ENCODE results near the gene TTC28. TPM values are rescaled to one million over a fixed set of nuclear protein-coding genes. Genes with fewer than 3 reads are reported as not detected.

Gene TTC28
- total and polyA plus RNA-seq, 2 donors (not counting 3 experiments of a cell fraction or from before 2014, with no cell fraction given) = 16.5 to 51.1 TPM

DNA sequence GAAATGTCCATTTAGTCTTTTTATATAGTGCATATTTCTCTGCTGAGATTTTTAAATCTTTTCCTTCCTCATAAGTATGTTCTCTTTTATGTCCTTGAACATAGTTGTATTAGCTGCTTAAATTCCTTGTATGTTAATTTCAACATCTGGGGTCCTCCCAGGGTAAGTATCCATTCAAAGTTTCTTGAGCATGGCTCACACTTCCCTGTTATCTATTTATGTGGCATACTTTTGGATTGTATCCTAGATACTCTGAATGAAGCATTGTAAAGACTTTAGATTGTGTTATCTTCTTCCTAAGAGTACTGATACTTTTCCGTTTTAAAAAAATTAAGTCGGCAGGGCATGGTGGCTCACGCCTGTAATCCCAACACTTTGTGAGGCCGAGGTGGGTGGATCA lies 732.2 kb downstream of the TTC28 start:
- Histone ChIP-seq H3K27me3 (ENCODE audit: control insufficient read depth in 2 of 2, insufficient read depth in 2 of 2, low read length in 2 of 2) (no peaks in the 10 kb centered on the region), H3K4me3 (replicated peaks in 1 of 3; ENCODE audit: insufficient read depth in 1 of 3, low read depth in 1 of 3, low read length in 3 of 3) (no peak overlapping the region), H2AFZ (ENCODE audit: low read depth, low read length) (no peak overlapping the region), H3K9ac (replicated peaks; ENCODE audit: extremely low read depth, insufficient read depth, low read length) (no peak overlapping the region), H3K4me2 (ENCODE audit: insufficient read depth, low read length) (no peak overlapping the region), H3K4me1 (ENCODE audit: control insufficient read depth, extremely low read depth, insufficient read depth, low read length) (peaks cover 5% of the 10 kb centered on the region), H3K27ac (ENCODE audit: insufficient read depth, low read depth, low read length) (no peak overlapping the region), H3K9me1 (replicated peaks; ENCODE audit: control insufficient read depth, extremely low read depth, insufficient read depth, low read length) (no peaks in the 10 kb centered on the region), H3K36me3 (ENCODE audit: control insufficient read depth in 2 of 2, extremely low read depth in 1 of 2, insufficient read depth in 2 of 2, low read length in 2 of 2) (no peaks in the 10 kb centered on the region), H4K20me1 (replicated peaks; ENCODE audit: control insufficient read depth, extremely low read depth, insufficient read depth, low read length) (no peaks in the 10 kb centered on the region), H3K9me3 (replicated peaks; ENCODE audit: control insufficient read depth, insufficient read depth, low read length) (no peaks in the 10 kb centered on the region), H3K79me2 (ENCODE audit: control insufficient read depth, insufficient read depth, low read length) (no peaks in the 10 kb centered on the region)
- intact Hi-C loops (cut with micrococcal nuclease) = no loop called here
- TF ChIP-seq, protein P1, sequence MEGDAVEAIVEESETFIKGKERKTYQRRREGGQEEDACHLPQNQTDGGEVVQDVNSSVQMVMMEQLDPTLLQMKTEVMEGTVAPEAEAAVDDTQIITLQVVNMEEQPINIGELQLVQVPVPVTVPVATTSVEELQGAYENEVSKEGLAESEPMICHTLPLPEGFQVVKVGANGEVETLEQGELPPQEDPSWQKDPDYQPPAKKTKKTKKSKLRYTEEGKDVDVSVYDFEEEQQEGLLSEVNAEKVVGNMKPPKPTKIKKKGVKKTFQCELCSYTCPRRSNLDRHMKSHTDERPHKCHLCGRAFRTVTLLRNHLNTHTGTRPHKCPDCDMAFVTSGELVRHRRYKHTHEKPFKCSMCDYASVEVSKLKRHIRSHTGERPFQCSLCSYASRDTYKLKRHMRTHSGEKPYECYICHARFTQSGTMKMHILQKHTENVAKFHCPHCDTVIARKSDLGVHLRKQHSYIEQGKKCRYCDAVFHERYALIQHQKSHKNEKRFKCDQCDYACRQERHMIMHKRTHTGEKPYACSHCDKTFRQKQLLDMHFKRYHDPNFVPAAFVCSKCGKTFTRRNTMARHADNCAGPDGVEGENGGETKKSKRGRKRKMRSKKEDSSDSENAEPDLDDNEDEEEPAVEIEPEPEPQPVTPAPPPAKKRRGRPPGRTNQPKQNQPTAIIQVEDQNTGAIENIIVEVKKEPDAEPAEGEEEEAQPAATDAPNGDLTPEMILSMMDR (IDR thresholded peaks at IDR 0.05; ENCODE audit: extremely low read depth in 1 of 2, insufficient read depth in 1 of 2, low read depth in 1 of 2, low read length in 2 of 2) = no peak
- no peak for TF ChIP-seq GATA2 (IDR thresholded peaks at IDR 0.05; ENCODE audit: insufficient read depth, insufficient read length, low read depth, low read length)
- no peak for TF ChIP-seq EZH2 (IDR thresholded peaks at IDR 0.05; ENCODE audit: borderline replicate concordance, low read depth, low read length, severe bottlenecking)
- TF ChIP-seq FOS (IDR thresholded peaks at IDR 0.05; ENCODE audit: borderline replicate concordance, insufficient read depth, low read length) = no peak
- TF ChIP-seq MAX (IDR thresholded peaks at IDR 0.05; ENCODE audit: insufficient read depth, insufficient read length) = no peak
- no peak for TF ChIP-seq JUN (IDR thresholded peaks at IDR 0.05; ENCODE audit: borderline replicate concordance, insufficient read depth, insufficient read length, low read depth)
- no peak for TF ChIP-seq MYC (IDR thresholded peaks at IDR 0.05; ENCODE audit: low read depth, low read length)
- TF ChIP-seq POLR2AphosphoS5 (IDR thresholded peaks at IDR 0.05; ENCODE audit: insufficient read depth, low read depth, low read length) = no peak
- no peak for TF ChIP-seq POLR2A (IDR thresholded peaks at IDR 0.05; ENCODE audit: low read depth, low read length)
- ChIA-PET POLR2A (no interaction called here), CTCF (no interaction called here)
- DNase-seq (ENCODE audit: low read depth, low spot score) (no peak), FAIRE-seq (no peak)
- BruUV-seq (replicated peaks) = no TSS peak
- dilution Hi-C loops (cut with MboI; ENCODE audit: extremely low pct_ligation_motif_present, low sequenced_read_pairs) = no loop called here

All from endothelial cell of umbilical vein (primary cell).